HG03045 (cell line): ENCODE measurements around the gene ZNF334.

Experiments used
- ATAC-seq: cut with Tn5 transposase; IDR thresholded peaks from one replicate; pipeline ENCODE4 v1.9.1; 2021; ENCODE audit warnings: mild to moderate bottlenecking, moderate library complexity; ENCODE audit not compliant: unreplicated experiment

The ZNF334 gene

GRCh38 chr20:46546298-46546697 lies 32.9 kb upstream of the ZNF334 start:
- ATAC-seq: no peak

GRCh38 chr20:46545827-46546138 lies 32.4 kb upstream of the ZNF334 start:
- ATAC-seq: no peak

- no peak for ATAC-seq
Measured at GRCh38 chr20:46545077-46545826, 31.9 kb upstream of the ZNF334 start.

GRCh38 chr20:46544576-46544975 lies 31.2 kb upstream of the ZNF334 start:
- no peak for ATAC-seq

GRCh38 chr20:46543959-46544358 lies 30.6 kb upstream of the ZNF334 start:
- ATAC-seq: no peak

GRCh38 chr20:46543033-46543432 lies 29.7 kb upstream of the ZNF334 start:
- no peak for ATAC-seq

- ATAC-seq: no peak
Measured at GRCh38 chr20:46541229-46541935, 28.0 kb upstream of the ZNF334 start.

GRCh38 chr20:46539113-46539512 lies 25.8 kb upstream of the ZNF334 start:
- no peak for ATAC-seq

- no peak for ATAC-seq
Measured at GRCh38 chr20:46530640-46531039, 17.3 kb upstream of the ZNF334 start.

GRCh38 chr20:46523696-46524328 lies 10.5 kb upstream of the ZNF334 start:
- ATAC-seq: no peak

- ATAC-seq: no peak
Measured at GRCh38 chr20:46523108-46523507, 9.7 kb upstream of the ZNF334 start.

- ATAC-seq: no peak
Measured at GRCh38 chr20:46520976-46521579, 7.7 kb upstream of the ZNF334 start.

- no peak for ATAC-seq
Measured at GRCh38 chr20:46520540-46520939, 7.2 kb upstream of the ZNF334 start.

- ATAC-seq: no peak
Measured at GRCh38 chr20:46519471-46520068, 6.2 kb upstream of the ZNF334 start.

GRCh38 chr20:46509523-46509922 lies 3.8 kb downstream of the ZNF334 start:
- no peak for ATAC-seq

- no peak for ATAC-seq
Measured at GRCh38 chr20:46507760-46508407, 5.5 kb downstream of the ZNF334 start.

- no peak for ATAC-seq
Measured at GRCh38 chr20:46505506-46505905, 7.9 kb downstream of the ZNF334 start.

GRCh38 chr20:46501961-46502360 lies 11.4 kb downstream of the ZNF334 start:
- no peak for ATAC-seq

GRCh38 chr20:46501337-46501942 lies 11.9 kb downstream of the ZNF334 start:
- no peak for ATAC-seq

- no peak for ATAC-seq
Measured at GRCh38 chr20:46494077-46494476, 19.3 kb downstream of the ZNF334 start.
